ENCODE results near the gene ZNF423. TPM values are rescaled to one million over a fixed set of nuclear protein-coding genes. Genes with fewer than 3 reads are reported as not detected.

ZNF423 gene
- total and polyA plus RNA-seq, 2 experiments from 2014 or later: 0.43 to 0.49 TPM

- H3K9me3 ChIP-seq (ENCODE audit: low read depth): no peaks in the 10 kb centered on the region
- DNase-seq: no peak
- H3K27ac ChIP-seq: no peak overlapping the region
- peak overlapping the region; percentile 77 for H3K4me2 ChIP-seq (ENCODE audit: unreplicated experiment)
- no peaks in the 10 kb centered on the region for H3K79me2 ChIP-seq (ENCODE audit: insufficient read depth)
- no peaks in the 10 kb centered on the region for H3K9me2 ChIP-seq (ENCODE audit: insufficient read depth)
- H3K27me3 ChIP-seq (replicated peaks; ENCODE audit: insufficient read depth): no peaks in the 10 kb centered on the region
- in situ Hi-C loops (cut with MboI): no loop called here
- H3K9ac ChIP-seq: 0 out of 2 replicates have a peak overlapping the region, but pooled peaks have one; percentile 67
- WGBS, 2 experiments (ENCODE audit: low coverage in 1 of 2, low lambda C conversion rate in 2 of 2, missing lambda C conversion rate in 2 of 2): 71 to 73% methylated on average over 1 of the region's 1 CpG
- H4K20me1 ChIP-seq (ENCODE audit: insufficient read depth): no peaks in the 10 kb centered on the region
- TF ChIP-seq EZH2 (IDR thresholded peaks at IDR 0.05; ENCODE audit: insufficient read depth, poor library complexity, severe bottlenecking) (no peak), EZH2phosphoT487 (IDR thresholded peaks at IDR 0.05; ENCODE audit: insufficient read depth, low read depth) (no peak)
- no peak overlapping the region for H2AFZ ChIP-seq
- H3F3A ChIP-seq (ENCODE audit: insufficient read depth): peaks cover 10% of the 10 kb centered on the region; the same call in 1 of the 2 replicates
- peaks cover 14% of the 10 kb centered on the region; the same call in 1 of the 2 replicates for H3K4me1 ChIP-seq (ENCODE audit: insufficient read depth)
- no peaks in the 10 kb centered on the region for H3K36me3 ChIP-seq (ENCODE audit: low read depth)
- H3K4me3 ChIP-seq: 0 out of 2 replicates have a peak overlapping the region, but pooled peaks have one; percentile 65
Observed at GRCh38 chr16:49653577-49653976, 202.3 kb downstream of the ZNF423 start.

GRCh38 chr16:49653173-49653570, 202.7 kb downstream of the ZNF423 start:
- Histone ChIP-seq H3K4me1 (ENCODE audit: insufficient read depth) (peaks cover 14% of the 10 kb centered on the region; the same call in 1 of the 2 replicates), H3K4me3 (peak overlapping the region; percentile 65; the same call in 1 of the 2 replicates), H3K9ac (peak overlapping the region; percentile 67; the same call in 1 of the 2 replicates), H3K9me3 (ENCODE audit: low read depth) (no peaks in the 10 kb centered on the region), H3K79me2 (ENCODE audit: insufficient read depth) (no peaks in the 10 kb centered on the region), H3K27me3 (replicated peaks; ENCODE audit: insufficient read depth) (no peaks in the 10 kb centered on the region), H3K4me2 (ENCODE audit: unreplicated experiment) (peak overlapping the region; percentile 77), H3F3A (ENCODE audit: insufficient read depth) (peaks cover 11% of the 10 kb centered on the region; the same call in 1 of the 2 replicates), H3K27ac (peak overlapping the region; percentile 73), H3K36me3 (ENCODE audit: low read depth) (no peaks in the 10 kb centered on the region), H3K9me2 (ENCODE audit: insufficient read depth) (no peaks in the 10 kb centered on the region), H4K20me1 (ENCODE audit: insufficient read depth) (no peaks in the 10 kb centered on the region), H2AFZ (peak overlapping the region; percentile 82)
- WGBS, 2 experiments (ENCODE audit: low coverage in 1 of 2, low lambda C conversion rate in 2 of 2, missing lambda C conversion rate in 2 of 2): 8 to 13% methylated on average over 5 to 6 of the region's 6 CpGs
- peak; percentile 12 for DNase-seq
- no peak for TF ChIP-seq EZH2phosphoT487 (IDR thresholded peaks at IDR 0.05; ENCODE audit: insufficient read depth, low read depth)
- TF ChIP-seq EZH2 (IDR thresholded peaks at IDR 0.05; ENCODE audit: insufficient read depth, poor library complexity, severe bottlenecking): no peak
- in situ Hi-C loops (cut with MboI): no loop called here

DNA sequence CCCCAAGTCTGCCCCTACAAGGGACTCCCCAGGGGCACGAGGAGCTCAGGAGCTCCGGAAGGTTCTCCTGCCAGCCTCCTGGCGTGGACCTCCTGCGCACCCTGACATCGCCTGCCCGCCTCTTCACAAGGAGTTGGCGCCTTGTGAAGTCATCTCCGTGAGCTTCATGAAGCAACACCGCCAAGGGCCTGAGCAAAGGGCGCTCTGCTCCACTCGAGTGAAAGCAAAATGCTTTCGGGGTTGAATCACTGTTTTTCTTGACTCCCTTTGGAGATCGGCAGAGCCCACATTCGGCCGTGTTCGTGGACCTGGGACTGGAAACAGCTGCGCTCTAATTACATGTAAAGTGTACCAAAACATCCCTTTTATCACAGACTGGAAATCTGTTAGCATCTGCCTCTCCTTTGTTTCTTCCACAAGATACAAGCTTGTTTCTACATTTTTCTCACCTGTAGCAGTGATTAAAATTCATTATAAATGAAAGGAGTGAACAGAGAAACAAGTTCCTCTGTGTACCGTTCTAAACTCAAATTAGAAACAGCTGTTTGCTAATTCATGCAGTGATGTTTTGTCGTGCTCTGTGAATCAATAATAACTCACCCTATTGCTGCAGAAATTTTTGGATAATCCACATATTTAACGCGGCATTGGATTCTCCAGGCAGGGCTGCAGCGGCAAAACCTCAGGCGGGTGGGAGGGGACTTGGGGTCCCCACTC, 203.3 kb downstream of the ZNF423 start:
- Histone ChIP-seq H2AFZ (peak overlapping the region; percentile 82), H3F3A (ENCODE audit: insufficient read depth) (peaks cover 11% of the 10 kb centered on the region; the same call in 1 of the 2 replicates), H3K9me2 (ENCODE audit: insufficient read depth) (no peaks in the 10 kb centered on the region), H3K4me3 (peak overlapping the region; percentile 65), H3K79me2 (ENCODE audit: insufficient read depth) (no peaks in the 10 kb centered on the region), H3K9me3 (ENCODE audit: low read depth) (no peaks in the 10 kb centered on the region), H3K27ac (peak overlapping the region; percentile 73), H3K36me3 (ENCODE audit: low read depth) (no peaks in the 10 kb centered on the region), H4K20me1 (ENCODE audit: insufficient read depth) (no peaks in the 10 kb centered on the region), H3K4me2 (ENCODE audit: unreplicated experiment) (peak overlapping the region; percentile 77), H3K9ac (peak overlapping the region; percentile 67), H3K4me1 (ENCODE audit: insufficient read depth) (peaks cover 14% of the 10 kb centered on the region; the same call in 1 of the 2 replicates), H3K27me3 (replicated peaks; ENCODE audit: insufficient read depth) (no peaks in the 10 kb centered on the region)
- in situ Hi-C loops (cut with MboI): no loop called here
- 2 to 7% methylated on average over 23 of the region's 23 CpGs for WGBS, 2 experiments (ENCODE audit: low coverage in 1 of 2, low lambda C conversion rate in 2 of 2, missing lambda C conversion rate in 2 of 2)
- peak; percentile 95 for DNase-seq
- TF ChIP-seq EZH2 (IDR thresholded peaks at IDR 0.05; ENCODE audit: insufficient read depth, poor library complexity, severe bottlenecking): no peak
- TF ChIP-seq EZH2phosphoT487 (IDR thresholded peaks at IDR 0.05; ENCODE audit: insufficient read depth, low read depth): no peak

- Histone ChIP-seq H3K9ac (peak overlapping the region; percentile 67), H3K9me2 (ENCODE audit: insufficient read depth) (no peaks in the 10 kb centered on the region), H4K20me1 (ENCODE audit: insufficient read depth) (no peaks in the 10 kb centered on the region), H3F3A (ENCODE audit: insufficient read depth) (peaks cover 11% of the 10 kb centered on the region; the same call in 1 of the 2 replicates), H3K4me2 (ENCODE audit: unreplicated experiment) (peak overlapping the region; percentile 77), H3K27me3 (replicated peaks; ENCODE audit: insufficient read depth) (no peaks in the 10 kb centered on the region), H3K4me3 (peak overlapping the region; percentile 65), H2AFZ (peak overlapping the region; percentile 82), H3K9me3 (ENCODE audit: low read depth) (no peaks in the 10 kb centered on the region), H3K27ac (peak overlapping the region; percentile 73), H3K79me2 (ENCODE audit: insufficient read depth) (no peaks in the 10 kb centered on the region), H3K36me3 (ENCODE audit: low read depth) (no peaks in the 10 kb centered on the region), H3K4me1 (ENCODE audit: insufficient read depth) (peaks cover 14% of the 10 kb centered on the region; the same call in 1 of the 2 replicates)
- TF ChIP-seq EZH2phosphoT487 (IDR thresholded peaks at IDR 0.05; ENCODE audit: insufficient read depth, low read depth) (no peak), EZH2 (IDR thresholded peaks at IDR 0.05; ENCODE audit: insufficient read depth, poor library complexity, severe bottlenecking) (no peak)
- 55 to 57% methylated on average over 7 of the region's 7 CpGs for WGBS, 2 experiments (ENCODE audit: low coverage in 1 of 2, low lambda C conversion rate in 2 of 2, missing lambda C conversion rate in 2 of 2)
- in situ Hi-C loops (cut with MboI): no loop called here
- no peak for DNase-seq
Observed at GRCh38 chr16:49651996-49652395, 203.9 kb downstream of the ZNF423 start.

Measured in GM23248 (cell line).